ENCODE data around the gene APOH. TPM values are rescaled to one million over a fixed set of nuclear protein-coding genes. Genes with fewer than 3 reads are reported as not detected.
"Not testable (repeated sequence)": the region's sequence is repeated elsewhere in the genome, so short reads cannot be mapped to it uniquely, and the experiment has no call there.

APOH gene
- total and polyA plus RNA-seq, 4 donors = 0.39 to 15.4 (median 4.8) TPM

GRCh38 chr17:66260688-66261087 lies 31.5 kb upstream of the APOH start:
- Histone ChIP-seq H3K27me3 (ENCODE audit: control insufficient read depth in 3 of 3, insufficient read depth in 3 of 3, low read length in 2 of 3) (no peaks in the 10 kb centered on the region), H3K36me3 (ENCODE audit: control insufficient read depth in 4 of 4, insufficient read depth in 4 of 4, low read length in 4 of 4) (no peaks in the 10 kb centered on the region), H3K4me1 (ENCODE audit: control insufficient read depth in 5 of 5, insufficient read depth in 5 of 5, low read length in 5 of 5) (no peaks in the 10 kb centered on the region), H3K27ac (ENCODE audit: low read depth in 1 of 2, low read length in 1 of 2) (no peak overlapping the region), H3K9ac (ENCODE audit: insufficient read depth in 1 of 2, low read length in 2 of 2) (no peak overlapping the region), H3K4me3 (no peak overlapping the region), H3K9me3 (ENCODE audit: control insufficient read depth in 4 of 4, insufficient read depth in 3 of 4, low read length in 3 of 4) (no peaks in the 10 kb centered on the region)
- WGBS, 2 donors = 100% methylated on average over 1 of the region's 1 CpG
- TF ChIP-seq, protein P1, sequence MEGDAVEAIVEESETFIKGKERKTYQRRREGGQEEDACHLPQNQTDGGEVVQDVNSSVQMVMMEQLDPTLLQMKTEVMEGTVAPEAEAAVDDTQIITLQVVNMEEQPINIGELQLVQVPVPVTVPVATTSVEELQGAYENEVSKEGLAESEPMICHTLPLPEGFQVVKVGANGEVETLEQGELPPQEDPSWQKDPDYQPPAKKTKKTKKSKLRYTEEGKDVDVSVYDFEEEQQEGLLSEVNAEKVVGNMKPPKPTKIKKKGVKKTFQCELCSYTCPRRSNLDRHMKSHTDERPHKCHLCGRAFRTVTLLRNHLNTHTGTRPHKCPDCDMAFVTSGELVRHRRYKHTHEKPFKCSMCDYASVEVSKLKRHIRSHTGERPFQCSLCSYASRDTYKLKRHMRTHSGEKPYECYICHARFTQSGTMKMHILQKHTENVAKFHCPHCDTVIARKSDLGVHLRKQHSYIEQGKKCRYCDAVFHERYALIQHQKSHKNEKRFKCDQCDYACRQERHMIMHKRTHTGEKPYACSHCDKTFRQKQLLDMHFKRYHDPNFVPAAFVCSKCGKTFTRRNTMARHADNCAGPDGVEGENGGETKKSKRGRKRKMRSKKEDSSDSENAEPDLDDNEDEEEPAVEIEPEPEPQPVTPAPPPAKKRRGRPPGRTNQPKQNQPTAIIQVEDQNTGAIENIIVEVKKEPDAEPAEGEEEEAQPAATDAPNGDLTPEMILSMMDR (IDR thresholded peaks at IDR 0.05; ENCODE audit: control extremely low read depth, extremely low read depth) = no peak
- DNase-seq = no peak
- no peak for ATAC-seq (ENCODE audit: insufficient read depth, low FRiP score)

- 86 to 95% methylated on average over 6 of the region's 6 CpGs for WGBS, 2 donors
- Histone ChIP-seq H3K36me3 (ENCODE audit: control insufficient read depth in 4 of 4, insufficient read depth in 4 of 4, low read length in 4 of 4) (no peaks in the 10 kb centered on the region), H3K27ac (ENCODE audit: low read depth in 1 of 2, low read length in 1 of 2) (no peak overlapping the region), H3K9ac (ENCODE audit: insufficient read depth in 1 of 2, low read length in 2 of 2) (no peak overlapping the region), H3K4me1 (ENCODE audit: control insufficient read depth in 5 of 5, insufficient read depth in 5 of 5, low read length in 5 of 5) (no peaks in the 10 kb centered on the region), H3K4me3 (no peak overlapping the region), H3K9me3 (ENCODE audit: control insufficient read depth in 4 of 4, insufficient read depth in 3 of 4, low read length in 3 of 4) (no peaks in the 10 kb centered on the region), H3K27me3 (ENCODE audit: control insufficient read depth in 3 of 3, insufficient read depth in 3 of 3, low read length in 2 of 3) (no peaks in the 10 kb centered on the region)
- DNase-seq (no peak), ATAC-seq (ENCODE audit: insufficient read depth, low FRiP score) (no peak)
- TF ChIP-seq, protein P1 (IDR thresholded peaks at IDR 0.05; ENCODE audit: control extremely low read depth, extremely low read depth) = no peak
Observed at GRCh38 chr17:66260275-66260674, 31.1 kb upstream of the APOH start.

GRCh38 chr17:66255527-66255971 lies 26.3 kb upstream of the APOH start:
- TF ChIP-seq, protein P1 (IDR thresholded peaks at IDR 0.05; ENCODE audit: control extremely low read depth, extremely low read depth) = no peak
- Histone ChIP-seq H3K9me3 (ENCODE audit: control insufficient read depth in 4 of 4, insufficient read depth in 3 of 4, low read length in 3 of 4) (no peaks in the 10 kb centered on the region), H3K36me3 (ENCODE audit: control insufficient read depth in 4 of 4, insufficient read depth in 4 of 4, low read length in 4 of 4) (no peaks in the 10 kb centered on the region), H3K27ac (ENCODE audit: low read depth in 1 of 2, low read length in 1 of 2) (no peak overlapping the region), H3K4me1 (ENCODE audit: control insufficient read depth in 5 of 5, insufficient read depth in 5 of 5, low read length in 5 of 5) (no peaks in the 10 kb centered on the region), H3K9ac (ENCODE audit: insufficient read depth in 1 of 2, low read length in 2 of 2) (no peak overlapping the region), H3K27me3 (ENCODE audit: control insufficient read depth in 3 of 3, insufficient read depth in 3 of 3, low read length in 2 of 3) (no peaks in the 10 kb centered on the region), H3K4me3 (no peak overlapping the region)
- DNase-seq (no peak), ATAC-seq (ENCODE audit: insufficient read depth, low FRiP score) (no peak)
- WGBS, 2 donors = 53 to 56% methylated on average over 3 of the region's 3 CpGs

GRCh38 chr17:66255112-66255511 lies 25.9 kb upstream of the APOH start:
- Histone ChIP-seq H3K9ac (ENCODE audit: insufficient read depth in 1 of 2, low read length in 2 of 2) (no peak overlapping the region), H3K27ac (ENCODE audit: low read depth in 1 of 2, low read length in 1 of 2) (no peak overlapping the region), H3K9me3 (ENCODE audit: control insufficient read depth in 4 of 4, insufficient read depth in 3 of 4, low read length in 3 of 4) (no peaks in the 10 kb centered on the region), H3K4me1 (ENCODE audit: control insufficient read depth in 5 of 5, insufficient read depth in 5 of 5, low read length in 5 of 5) (no peaks in the 10 kb centered on the region), H3K27me3 (ENCODE audit: control insufficient read depth in 3 of 3, insufficient read depth in 3 of 3, low read length in 2 of 3) (no peaks in the 10 kb centered on the region), H3K36me3 (ENCODE audit: control insufficient read depth in 4 of 4, insufficient read depth in 4 of 4, low read length in 4 of 4) (no peaks in the 10 kb centered on the region), H3K4me3 (no peak overlapping the region)
- peak; percentile 58 for ATAC-seq (ENCODE audit: insufficient read depth, low FRiP score)
- 26 to 27% methylated on average over 4 of the region's 4 CpGs for WGBS, 2 donors
- TF ChIP-seq, protein P1 (IDR thresholded peaks at IDR 0.05; ENCODE audit: control extremely low read depth, extremely low read depth) = peak; percentile 69
- peak; percentile 37 to 90 (median 87) for DNase-seq

DNA sequence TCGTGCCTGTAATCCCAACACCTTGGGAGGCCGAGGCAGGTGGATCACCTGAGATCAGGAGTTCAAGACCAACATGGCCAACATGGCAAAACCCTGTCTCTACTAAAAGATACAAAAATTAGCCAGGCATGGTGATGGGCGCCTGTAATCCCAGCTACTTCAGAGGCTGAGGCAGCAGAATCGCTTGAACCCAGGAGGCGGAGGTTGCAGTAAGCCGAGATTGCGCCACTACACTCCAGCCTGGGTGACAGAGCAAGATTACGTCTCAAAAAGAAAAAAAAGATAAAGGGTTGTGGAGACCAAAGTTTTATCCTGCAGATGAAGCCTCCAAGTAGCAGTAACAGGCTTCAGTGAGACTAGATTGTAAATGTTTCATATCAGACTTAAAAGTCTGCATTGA lies 24.2 kb upstream of the APOH start:
- not testable (repeated sequence) for H3K4me3 ChIP-seq; H3K36me3 ChIP-seq (ENCODE audit: control insufficient read depth in 4 of 4, insufficient read depth in 4 of 4, low read length in 4 of 4); H3K9me3 ChIP-seq (ENCODE audit: control insufficient read depth in 4 of 4, insufficient read depth in 3 of 4, low read length in 3 of 4); H3K9ac ChIP-seq (ENCODE audit: insufficient read depth in 1 of 2, low read length in 2 of 2); DNase-seq; H3K27ac ChIP-seq (ENCODE audit: low read depth in 1 of 2, low read length in 1 of 2); H3K4me1 ChIP-seq (ENCODE audit: control insufficient read depth in 5 of 5, insufficient read depth in 5 of 5, low read length in 5 of 5); ATAC-seq (ENCODE audit: insufficient read depth, low FRiP score); H3K27me3 ChIP-seq (ENCODE audit: control insufficient read depth in 3 of 3, insufficient read depth in 3 of 3, low read length in 2 of 3)
- 59 to 86% methylated on average over 8 of the region's 8 CpGs for WGBS, 2 donors
